Measurements from ENCODE around the gene HNRNPF. TPM values are rescaled to one million over a fixed set of nuclear protein-coding genes. Genes with fewer than 3 reads are reported as not detected.

The HNRNPF gene
- polyA plus RNA-seq, 1 donor (not counting 4 experiments of a cell fraction or from before 2014, with no cell fraction given): 238 TPM

DNA sequence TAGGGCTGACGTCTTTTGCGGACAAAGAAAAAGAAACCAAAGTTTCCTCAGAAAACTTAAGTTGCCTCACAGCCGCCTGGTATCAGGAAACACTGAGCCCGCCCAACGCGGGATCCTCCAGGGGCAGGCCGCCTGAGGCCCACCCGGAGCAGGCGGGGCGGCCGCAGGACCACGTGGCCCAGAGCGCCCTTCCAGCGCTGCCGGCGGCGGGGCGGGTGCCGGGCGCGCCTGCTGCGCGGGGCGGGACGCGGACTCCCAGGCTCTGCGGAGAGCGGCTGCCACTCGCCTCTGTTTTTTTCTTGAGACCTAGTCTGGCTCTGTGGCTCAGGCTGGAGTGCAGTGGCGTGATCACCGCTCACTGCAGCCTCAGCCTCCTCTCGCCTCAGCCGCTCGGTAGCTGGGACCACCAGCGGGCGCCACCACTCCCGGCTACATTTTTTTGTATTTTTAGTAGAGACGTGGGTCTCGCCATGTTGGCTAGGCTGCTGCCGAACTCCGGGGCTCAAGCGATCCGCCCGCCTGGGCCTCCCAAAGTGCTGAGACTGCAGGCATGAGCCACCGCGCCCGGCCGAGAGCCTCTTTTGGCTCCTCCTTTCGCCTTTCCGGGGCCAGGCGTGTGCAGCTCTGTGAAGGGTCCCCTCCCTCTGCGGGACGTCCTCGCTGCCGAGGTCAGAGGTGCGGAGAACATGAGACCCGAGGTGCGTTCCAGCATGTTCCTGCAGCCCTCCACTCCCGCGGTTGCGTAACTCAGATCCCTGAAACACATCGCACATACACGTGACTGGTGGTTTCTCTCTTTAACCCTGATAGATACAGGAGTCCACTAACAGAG lies 11.6 kb upstream of the HNRNPF start:
- peak overlapping the region; percentile 75 for H3K9ac ChIP-seq (ENCODE audit: control insufficient read depth, extremely low read depth, insufficient read depth, low read length)
- peak overlapping the region; percentile 87 for H3K4me2 ChIP-seq (ENCODE audit: control insufficient read depth, extremely low read depth, insufficient read depth, low read depth, low read length)
- peak overlapping the region; percentile 94 for H2AFZ ChIP-seq (ENCODE audit: control insufficient read depth, low read length)
- DNase-seq (ENCODE audit: low read depth, low spot score) (no peak), FAIRE-seq (no peak)
- H3K9me3 ChIP-seq (ENCODE audit: control insufficient read depth, low read depth, low read length): no peaks in the 10 kb centered on the region
- H3K27ac ChIP-seq (ENCODE audit: control insufficient read depth, insufficient read depth, low read length): peak overlapping the region; percentile 71
- dilution Hi-C loops (cut with MboI; ENCODE audit: extremely low pct_ligation_motif_present, low sequenced_read_pairs): no loop called here
- no peaks in the 10 kb centered on the region for H3K9me1 ChIP-seq (ENCODE audit: control insufficient read depth, extremely low read depth, insufficient read depth, low read length)
- no peaks in the 10 kb centered on the region for H3K27me3 ChIP-seq (ENCODE audit: control insufficient read depth, extremely low read depth, insufficient read depth, low read length)
- H4K20me1 ChIP-seq (ENCODE audit: control insufficient read depth, extremely low read depth, insufficient read depth, low read length): no peaks in the 10 kb centered on the region
- no peaks in the 10 kb centered on the region for H3K79me2 ChIP-seq (ENCODE audit: control insufficient read depth, insufficient read depth, low read length)
- TF ChIP-seq EZH2 (IDR thresholded peaks at IDR 0.05; ENCODE audit: low read length): no peak
- peak in 1 of 3 experiments; percentile 7 for TF ChIP-seq CTCF (optimal IDR thresholded peaks at IDR 0.05 in 1 of 3, IDR thresholded peaks at IDR 0.05 in 1 of 3, conservative IDR thresholded peaks at IDR 0.05 in 1 of 3; ENCODE audit: extremely low read depth in 1 of 3, insufficient read depth in 2 of 3, low read length in 3 of 3)
- H3K4me3 ChIP-seq (ENCODE audit: control insufficient read depth in 2 of 3, extremely low read depth in 1 of 3, insufficient read depth in 2 of 3, low read depth in 1 of 3, low read length in 3 of 3): peak overlapping the region; percentile 26 to 64 (median 61)
- no peaks in the 10 kb centered on the region for H3K36me3 ChIP-seq (ENCODE audit: control insufficient read depth in 2 of 2, extremely low read depth in 1 of 2, insufficient read depth in 2 of 2, low read length in 2 of 2)
- peaks cover 12% of the 10 kb centered on the region for H3K4me1 ChIP-seq (ENCODE audit: control insufficient read depth, extremely low read depth, insufficient read depth, low read length)

DNA sequence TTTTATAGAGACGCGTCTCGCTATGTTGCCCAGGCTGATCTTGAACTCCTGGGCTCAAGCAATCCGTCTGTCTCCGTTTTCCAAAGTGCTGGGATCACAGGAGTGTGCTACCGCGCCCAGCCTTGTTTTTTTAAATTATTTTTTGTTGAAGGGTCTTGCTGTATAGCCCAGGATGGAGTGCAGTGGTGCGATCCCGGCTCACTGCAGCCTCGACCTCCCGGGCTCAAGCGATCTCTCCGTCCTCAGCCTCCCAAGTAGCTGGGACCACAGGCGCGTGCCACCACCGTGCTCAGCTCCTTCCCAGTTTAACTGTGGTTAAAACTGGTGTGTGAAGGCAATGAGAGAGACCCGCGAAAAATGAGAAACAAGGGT lies 11.0 kb upstream of the HNRNPF start:
- dilution Hi-C loops (cut with MboI; ENCODE audit: extremely low pct_ligation_motif_present, low sequenced_read_pairs): no loop called here
- DNase-seq (ENCODE audit: low read depth, low spot score) (no peak), FAIRE-seq (no peak)
- Histone ChIP-seq H3K9me3 (ENCODE audit: control insufficient read depth, low read depth, low read length) (no peaks in the 10 kb centered on the region), H3K36me3 (ENCODE audit: control insufficient read depth in 2 of 2, extremely low read depth in 1 of 2, insufficient read depth in 2 of 2, low read length in 2 of 2) (no peaks in the 10 kb centered on the region), H3K9me1 (ENCODE audit: control insufficient read depth, extremely low read depth, insufficient read depth, low read length) (no peaks in the 10 kb centered on the region), H3K4me2 (ENCODE audit: control insufficient read depth, extremely low read depth, insufficient read depth, low read depth, low read length) (peak overlapping the region; percentile 87), H3K27ac (ENCODE audit: control insufficient read depth, insufficient read depth, low read length) (peak overlapping the region; percentile 71), H3K4me1 (ENCODE audit: control insufficient read depth, extremely low read depth, insufficient read depth, low read length) (peaks cover 12% of the 10 kb centered on the region), H3K4me3 (ENCODE audit: control insufficient read depth in 2 of 3, extremely low read depth in 1 of 3, insufficient read depth in 2 of 3, low read depth in 1 of 3, low read length in 3 of 3) (peak overlapping the region in 2 of 3 experiments; percentile 5 to 64), H3K79me2 (ENCODE audit: control insufficient read depth, insufficient read depth, low read length) (no peaks in the 10 kb centered on the region), H3K27me3 (ENCODE audit: control insufficient read depth, extremely low read depth, insufficient read depth, low read length) (no peaks in the 10 kb centered on the region), H4K20me1 (ENCODE audit: control insufficient read depth, extremely low read depth, insufficient read depth, low read length) (no peaks in the 10 kb centered on the region), H2AFZ (ENCODE audit: control insufficient read depth, low read length) (peak overlapping the region; percentile 94), H3K9ac (ENCODE audit: control insufficient read depth, extremely low read depth, insufficient read depth, low read length) (peak overlapping the region; percentile 75)
- TF ChIP-seq CTCF (optimal IDR thresholded peaks at IDR 0.05 in 1 of 3, IDR thresholded peaks at IDR 0.05 in 1 of 3, conservative IDR thresholded peaks at IDR 0.05 in 1 of 3; ENCODE audit: extremely low read depth in 1 of 3, insufficient read depth in 2 of 3, low read length in 3 of 3) (no peak), EZH2 (IDR thresholded peaks at IDR 0.05; ENCODE audit: low read length) (no peak)

Measured in keratinocyte (primary cell).